Measurements from ENCODE around the gene MDH1.

Gene MDH1

DNA sequence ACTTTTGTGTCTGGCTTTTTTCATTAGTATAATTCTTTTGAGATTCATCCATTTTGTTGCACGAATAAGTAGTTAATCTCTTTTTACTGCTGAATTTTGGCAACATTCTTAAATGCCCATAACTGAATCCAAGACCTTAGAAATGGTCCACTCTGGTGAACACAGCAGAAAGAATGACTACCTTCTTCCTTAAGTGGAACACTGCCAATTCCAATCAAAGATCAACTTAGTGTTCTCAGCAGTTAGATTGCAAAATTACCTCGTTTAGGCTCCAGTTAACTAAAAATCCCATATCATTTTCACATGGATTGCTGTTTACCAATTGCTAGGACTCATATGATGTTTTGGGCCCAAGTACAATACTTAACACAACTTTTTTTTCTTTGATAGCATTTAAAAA lies 59.9 kb downstream of the MDH1 start:
- H3K27ac ChIP-seq, result no peak overlapping the region

DNA sequence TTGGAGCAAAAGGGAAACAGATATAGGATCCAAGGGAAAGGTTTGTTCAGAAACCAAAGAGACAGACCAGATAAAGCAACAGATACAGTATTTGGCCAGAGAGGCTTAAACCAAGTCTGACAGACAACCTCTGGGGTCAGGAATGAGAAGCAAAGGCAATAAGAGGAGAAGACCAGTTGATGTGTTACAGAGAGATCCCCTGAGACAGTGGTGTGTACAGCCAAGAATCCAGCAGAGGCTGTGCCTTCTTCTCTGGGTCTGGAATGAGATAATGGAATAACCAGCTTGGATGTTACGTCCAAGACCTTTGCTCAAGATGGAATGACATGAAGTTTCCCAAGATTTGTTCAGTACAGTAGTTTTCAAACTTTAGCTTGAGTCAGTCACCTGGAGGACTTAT lies 61.1 kb downstream of the MDH1 start:
- no peak overlapping the region for H3K27ac ChIP-seq
- TF ChIP-seq ZFX (IDR thresholded peaks at IDR 0.05) (no peak), CTCF (conservative IDR thresholded peaks at IDR 0.05) (no peak)

More for the DNA sequence above, 59.9 kb downstream of the MDH1 start:
- no peak for TF ChIP-seq CTCF (conservative IDR thresholded peaks at IDR 0.05)
- no peak for TF ChIP-seq ZFX (IDR thresholded peaks at IDR 0.05)

GRCh38 chr2:63650756-63651155 lies 62.0 kb downstream of the MDH1 start:
- TF ChIP-seq ZFX (IDR thresholded peaks at IDR 0.05), result no peak

DNA sequence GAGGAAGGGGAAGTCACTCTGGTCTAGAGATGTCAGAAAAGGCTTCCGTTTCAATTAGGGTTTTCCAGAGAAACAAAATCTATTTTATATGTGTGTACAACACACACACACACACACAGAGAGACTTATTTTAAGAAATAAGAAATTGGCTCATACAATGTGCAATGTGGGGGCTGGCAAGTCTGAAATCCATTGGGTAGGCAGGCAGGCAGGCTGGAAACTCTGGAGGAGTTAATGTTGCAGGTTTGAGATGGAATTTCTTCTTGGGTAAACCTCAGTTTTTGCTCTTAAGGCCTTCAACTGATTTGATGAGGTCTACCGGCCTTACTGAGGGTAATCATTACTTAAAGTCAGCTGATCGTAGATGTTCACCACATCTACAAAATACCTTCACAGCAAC lies 62.6 kb downstream of the MDH1 start:
- no peak for TF ChIP-seq CTCF (conservative IDR thresholded peaks at IDR 0.05)
- TF ChIP-seq ZFX (IDR thresholded peaks at IDR 0.05), result no peak
- H3K27ac ChIP-seq, result no peak overlapping the region

More at GRCh38 chr2:63650756-63651155, 62.0 kb downstream of the MDH1 start:
- H3K27ac ChIP-seq, result no peak overlapping the region

- no peak overlapping the region for H3K27ac ChIP-seq
- TF ChIP-seq ZFX (IDR thresholded peaks at IDR 0.05), result no peak
- TF ChIP-seq CTCF (conservative IDR thresholded peaks at IDR 0.05), result no peak
These were observed 63.3 kb downstream of the MDH1 start for GRCh38 chr2:63651861-63652651.

- no peak overlapping the region for H3K27ac ChIP-seq
- no peak for TF ChIP-seq ZFX (IDR thresholded peaks at IDR 0.05)
These were observed 63.9 kb downstream of the MDH1 start for GRCh38 chr2:63652652-63652985.

- TF ChIP-seq ZFX (IDR thresholded peaks at IDR 0.05), result no peak
- no peak for TF ChIP-seq CTCF (conservative IDR thresholded peaks at IDR 0.05)
These were observed 66.2 kb downstream of the MDH1 start for GRCh38 chr2:63654959-63655358.

More at GRCh38 chr2:63654959-63655358, 66.2 kb downstream of the MDH1 start:
- H3K27ac ChIP-seq, result no peak overlapping the region

Measured in C4-2B (cell line).